Tibial nerve (tissue), 4 donors: Measurements from ENCODE around the gene PHF12. TPM values are rescaled to one million over a fixed set of nuclear protein-coding genes. Genes with fewer than 3 reads are reported as not detected.

Experiments used
- DNase-seq, 2 donors: peaks; one replicate each; pipeline ENCODE4 v3.0.0-alpha.2; 2019; ENCODE audit warnings: low spot score in 2 of 2
- H3K27ac ChIP-seq, 4 donors: fragments of 200-600 bp; sonication (generic) in 3 of 4; one replicate each; pipeline ENCODE4 v1.5.1; 2017 to 2019; ENCODE audit warnings: mild to moderate bottlenecking in 1 of 4
- H3K27me3 ChIP-seq, 2 donors: fragments of 200-600 bp; sonication (generic) in 1 of 2; one replicate each; pipeline versions ENCODE4 v1.5.1 to v1.6.0; 2017 to 2019
- H3K36me3 ChIP-seq, 3 donors: fragments of 200-600 bp; sonication (generic); one replicate each; pipeline ENCODE4 v1.5.1; 2018 to 2019
- H3K4me1 ChIP-seq, 4 donors: fragments of 200-600 bp; sonication (generic) in 3 of 4; one replicate each; pipeline ENCODE4 v1.5.1; 2017 to 2019
- H3K4me3 ChIP-seq, 4 donors: fragments of 200-600 bp; sonication (generic) in 3 of 4; one replicate each; pipeline ENCODE4 v1.5.1; 2017 to 2019; ENCODE audit warnings: mild to moderate bottlenecking in 1 of 4, moderate library complexity in 1 of 4
- H3K9me3 ChIP-seq, 4 donors: fragments of 200-600 bp; sonication (generic) in 3 of 4; one replicate each; pipeline ENCODE4 v1.5.1; 2017 to 2019
- CTCF ChIP-seq, 5 experiments: fragments of 200-600 bp in 3 of 5; fragments of 450-650 bp in 2 of 5; sonication (generic) in 3 of 5; IDR thresholded peaks; one replicate each; pipeline ENCODE4 v1.5.1; 2016 to 2019; ENCODE audit warnings: antibody characterized with exemption in 5 of 5, mild to moderate bottlenecking in 3 of 5, moderate library complexity in 2 of 5
- EP300 ChIP-seq, 2 donors: sonication (generic); formaldehyde crosslinking; IDR thresholded peaks; one replicate each; pipeline ENCODE4 v1.6.1; 2017; ENCODE audit warnings: antibody characterized with exemption in 2 of 2, mild to moderate bottlenecking in 1 of 2
- POLR2A ChIP-seq, 2 donors: fragments of 450-650 bp; IDR thresholded peaks; one replicate each; pipeline ENCODE4 v1.6.1; 2017; ENCODE audit warnings: antibody characterized with exemption in 2 of 2, mild to moderate bottlenecking in 2 of 2, moderate library complexity in 2 of 2
- WGBS, 2 donors: methylation state at CpG; one replicate each; pipeline ENCODE4 v1.1.5; 2018; 5-methylcytosine and 5-hydroxymethylcytosine counted together
- total RNA-seq, 4 donors: library from RNA; depleted of rRNA; stranded (reverse); fragments of >200 nt; gene quantifications; one replicate each; pipeline ENCODE4 v1.1.0, GENCODE V29; 2016

PHF12 gene
- total RNA-seq, 4 donors from 2014 or later = 45.7 to 95.1 (median 49.6) TPM

GRCh38 chr17:28968914-28969295 lies 17.6 kb upstream of the PHF12 start:
- Histone ChIP-seq H3K4me3 (no peak overlapping the region), H3K36me3 (no peaks in the 10 kb centered on the region), H3K9me3 (no peaks in the 10 kb centered on the region), H3K27me3 (peaks cover 0 to 10% of the 10 kb centered on the region in 2 donors), H3K27ac (no peak overlapping the region), H3K4me1 (peaks cover 0 to 48% (median 0%) of the 10 kb centered on the region in 4 donors)
- 40 to 41% methylated on average over 2 of the region's 2 CpGs for WGBS, 2 donors
- no peak for DNase-seq
- TF ChIP-seq POLR2A (IDR thresholded peaks at IDR 0.05) (no peak), CTCF (IDR thresholded peaks at IDR 0.05) (no peak), EP300 (IDR thresholded peaks at IDR 0.05) (no peak)

- H3K4me3 ChIP-seq = no peak overlapping the region
- 36 to 40% methylated on average over 10 of the region's 10 CpGs for WGBS, 2 donors
- H3K9me3 ChIP-seq = no peaks in the 10 kb centered on the region
- no peaks in the 10 kb centered on the region for H3K36me3 ChIP-seq
- TF ChIP-seq EP300 (IDR thresholded peaks at IDR 0.05) (no peak), CTCF (IDR thresholded peaks at IDR 0.05) (no peak), POLR2A (IDR thresholded peaks at IDR 0.05) (no peak)
- no peak for DNase-seq
- H3K27me3 ChIP-seq = peaks cover 0 to 14% of the 10 kb centered on the region in 2 donors
- H3K27ac ChIP-seq = no peak overlapping the region
- peaks cover 0 to 44% (median 0%) of the 10 kb centered on the region in 4 donors for H3K4me1 ChIP-seq
Measured at GRCh38 chr17:28968231-28968913, 17.1 kb upstream of the PHF12 start.

GRCh38 chr17:28967221-28968135 lies 16.2 kb upstream of the PHF12 start:
- Histone ChIP-seq H3K4me3 (no peak overlapping the region), H3K9me3 (no peaks in the 10 kb centered on the region), H3K27me3 (peaks cover 0 to 15% of the 10 kb centered on the region in 2 donors), H3K27ac (no peak overlapping the region), H3K4me1 (peaks cover 0 to 35% (median 0%) of the 10 kb centered on the region in 4 donors), H3K36me3 (no peaks in the 10 kb centered on the region)
- WGBS, 2 donors = 43 to 46% methylated on average over 7 of the region's 7 CpGs
- DNase-seq = no peak
- no peak for TF ChIP-seq EP300 (IDR thresholded peaks at IDR 0.05)
- TF ChIP-seq CTCF (IDR thresholded peaks at IDR 0.05) = no peak
- TF ChIP-seq POLR2A (IDR thresholded peaks at IDR 0.05) = no peak

DNA sequence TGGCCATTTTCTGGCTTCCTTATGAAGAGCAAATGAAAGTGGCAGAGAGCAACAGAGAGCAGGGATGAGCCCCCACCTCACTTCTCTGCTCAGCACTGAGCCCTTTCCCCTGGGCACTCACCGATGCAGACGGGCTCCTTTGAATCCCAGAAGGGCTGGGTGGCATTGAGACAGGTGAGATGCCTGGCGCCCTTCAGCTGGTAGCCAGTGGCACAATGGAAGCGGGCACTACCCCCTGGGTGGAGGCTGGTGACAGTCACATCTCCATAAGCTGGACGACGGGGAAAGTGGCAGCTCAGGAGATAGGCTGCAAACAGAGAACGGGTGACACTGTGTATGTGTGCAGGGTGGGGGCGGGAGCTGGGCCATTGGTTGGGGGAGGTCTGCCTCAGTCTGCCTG lies 12.5 kb upstream of the PHF12 start:
- TF ChIP-seq POLR2A (IDR thresholded peaks at IDR 0.05) = no peak
- TF ChIP-seq EP300 (IDR thresholded peaks at IDR 0.05) = no peak
- no peak for TF ChIP-seq CTCF (IDR thresholded peaks at IDR 0.05)
- H3K27ac ChIP-seq = no peak overlapping the region
- 66 to 73% methylated on average over 7 to 8 of the region's 8 CpGs for WGBS, 2 donors
- no peak for DNase-seq
- H3K4me3 ChIP-seq = no peak overlapping the region
- H3K36me3 ChIP-seq = no peaks in the 10 kb centered on the region
- no peaks in the 10 kb centered on the region for H3K9me3 ChIP-seq
- H3K4me1 ChIP-seq = peaks cover 0 to 14% (median 0%) of the 10 kb centered on the region in 4 donors
- H3K27me3 ChIP-seq = peaks cover 0 to 20% of the 10 kb centered on the region in 2 donors
